GM21717 (cell line): ENCODE results near the gene ZC3H7A.

Experiments
- ATAC-seq: cut with Tn5 transposase; IDR thresholded peaks from one replicate; pipeline ENCODE4 v1.9.1; 2021; ENCODE audit warnings: mild to moderate bottlenecking, moderate library complexity; ENCODE audit not compliant: unreplicated experiment

ZC3H7A gene

DNA sequence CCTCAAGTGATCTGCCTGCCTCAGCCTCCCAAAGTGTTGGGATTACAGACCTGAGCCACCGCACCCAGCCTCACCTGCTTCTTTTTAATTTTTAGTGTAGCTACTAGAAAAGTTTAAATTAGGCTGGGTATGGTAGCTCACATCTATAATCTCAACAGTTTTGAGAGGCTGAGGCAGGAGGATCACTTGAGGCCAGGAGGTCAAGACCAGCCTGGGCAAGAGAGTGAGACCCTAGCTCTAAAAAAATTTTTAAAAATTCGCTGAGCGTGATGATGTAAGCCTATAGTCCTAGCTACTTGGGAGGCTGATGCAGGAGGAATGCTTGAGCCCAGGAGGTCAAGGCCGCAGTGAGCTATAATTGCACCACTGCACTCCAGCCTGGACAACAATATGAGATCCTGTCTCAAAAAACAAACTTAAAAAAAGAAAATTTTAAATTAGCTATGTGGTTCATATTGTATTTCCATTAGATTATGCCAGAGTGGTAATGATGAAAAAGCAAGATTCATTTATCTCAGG lies 89.3 kb downstream of the ZC3H7A start:
- ATAC-seq = no peak

DNA sequence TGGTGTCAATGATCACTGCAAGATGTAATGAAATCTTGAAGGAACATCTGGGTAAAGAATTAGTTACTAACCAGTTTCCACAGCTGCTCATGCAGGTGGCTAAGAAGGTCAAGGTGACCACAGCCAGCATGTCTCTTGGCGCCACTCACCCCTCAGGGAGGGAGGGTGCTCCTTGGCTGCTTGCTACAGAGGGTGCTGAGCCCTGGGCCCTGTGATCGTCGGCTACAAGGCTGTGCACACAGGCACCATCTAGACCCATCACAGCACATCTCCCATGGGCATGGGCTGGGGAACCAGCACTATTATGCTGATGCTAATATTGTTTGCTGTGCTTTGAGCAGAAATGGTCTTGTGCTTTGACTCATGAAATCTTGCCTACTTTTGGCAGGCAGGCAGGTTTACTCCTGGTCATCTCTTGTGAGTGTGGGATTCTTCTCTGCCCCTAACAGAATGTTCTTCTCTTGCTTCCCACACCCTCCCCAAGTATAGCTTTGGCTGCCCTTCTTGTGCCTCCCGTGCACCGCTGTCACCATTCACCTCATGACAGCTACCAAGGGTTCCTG lies 90.8 kb downstream of the ZC3H7A start:
- no peak for ATAC-seq

DNA sequence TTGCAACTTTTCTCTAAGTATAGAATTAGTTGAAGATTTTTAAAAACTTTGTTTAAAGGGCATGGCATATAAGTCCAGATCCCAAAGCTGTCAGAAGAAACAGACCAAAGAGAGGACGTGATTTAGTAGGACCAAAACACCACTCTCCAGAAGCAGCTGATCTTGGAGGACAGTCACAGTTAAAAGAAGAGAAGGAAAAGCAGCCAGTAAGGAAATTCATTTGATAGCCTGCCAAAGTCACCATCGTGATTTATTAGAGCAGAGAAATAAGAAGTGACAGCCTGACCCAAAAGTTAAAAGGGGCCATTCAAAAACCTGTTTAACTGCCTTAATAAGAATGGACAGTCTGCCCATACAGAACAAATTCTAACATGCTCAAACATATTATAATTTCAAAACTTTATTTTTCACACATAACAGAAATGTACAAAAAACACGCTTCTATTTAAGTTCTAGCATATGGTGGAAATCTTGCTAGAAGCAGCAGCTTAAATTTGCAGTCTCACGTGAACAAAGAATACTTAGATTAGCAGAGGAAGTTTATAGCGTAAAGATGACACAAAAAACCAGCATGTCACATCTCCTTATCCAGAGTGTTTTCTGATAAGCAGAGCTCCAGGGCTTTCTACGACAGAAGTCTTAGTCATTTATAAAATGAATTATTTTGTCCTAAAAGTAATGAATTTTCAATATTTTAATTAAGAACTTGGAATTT lies 91.6 kb downstream of the ZC3H7A start:
- ATAC-seq = no peak
